Ovary (tissue), 3 donors: ENCODE results near the gene DNAAF1.

Experiments
- POLR2A ChIP-seq: fragments of 450-650 bp; IDR thresholded peaks from one replicate; pipeline ENCODE4 v1.6.1; 2017; ENCODE audit warnings: antibody characterized with exemption, mild to moderate bottlenecking, moderate library complexity
- TF ChIP-seq, protein P1 (sequence below), 3 donors: fragments of 450-650 bp in 2 of 3; fragments of 200-600 bp in 1 of 3; IDR thresholded peaks; one replicate each; pipeline versions ENCODE4 v1.5.1 to v1.8.0; 2016 to 2022; ENCODE audit warnings: antibody characterized with exemption in 3 of 3, mild to moderate bottlenecking in 1 of 3
- donor health status: DM: no; HTN: no; CAD: no.

- TF ChIP-seq, protein P1, sequence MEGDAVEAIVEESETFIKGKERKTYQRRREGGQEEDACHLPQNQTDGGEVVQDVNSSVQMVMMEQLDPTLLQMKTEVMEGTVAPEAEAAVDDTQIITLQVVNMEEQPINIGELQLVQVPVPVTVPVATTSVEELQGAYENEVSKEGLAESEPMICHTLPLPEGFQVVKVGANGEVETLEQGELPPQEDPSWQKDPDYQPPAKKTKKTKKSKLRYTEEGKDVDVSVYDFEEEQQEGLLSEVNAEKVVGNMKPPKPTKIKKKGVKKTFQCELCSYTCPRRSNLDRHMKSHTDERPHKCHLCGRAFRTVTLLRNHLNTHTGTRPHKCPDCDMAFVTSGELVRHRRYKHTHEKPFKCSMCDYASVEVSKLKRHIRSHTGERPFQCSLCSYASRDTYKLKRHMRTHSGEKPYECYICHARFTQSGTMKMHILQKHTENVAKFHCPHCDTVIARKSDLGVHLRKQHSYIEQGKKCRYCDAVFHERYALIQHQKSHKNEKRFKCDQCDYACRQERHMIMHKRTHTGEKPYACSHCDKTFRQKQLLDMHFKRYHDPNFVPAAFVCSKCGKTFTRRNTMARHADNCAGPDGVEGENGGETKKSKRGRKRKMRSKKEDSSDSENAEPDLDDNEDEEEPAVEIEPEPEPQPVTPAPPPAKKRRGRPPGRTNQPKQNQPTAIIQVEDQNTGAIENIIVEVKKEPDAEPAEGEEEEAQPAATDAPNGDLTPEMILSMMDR (IDR thresholded peaks at IDR 0.05): no peak
- no peak for TF ChIP-seq POLR2A
Measured at GRCh38 chr16:84161037-84161436, 15.9 kb downstream of the DNAAF1 start.
